Suprapubic skin (tissue), 4 donors: ENCODE results near the gene HRK. TPM values are rescaled to one million over a fixed set of nuclear protein-coding genes. Genes with fewer than 3 reads are reported as not detected.

Source experiments
- DNase-seq, 2 donors: peaks; one replicate each; pipeline ENCODE4 v3.0.0-alpha.2; 2019; ENCODE audit warnings: low spot score in 2 of 2
- H3K27ac ChIP-seq: fragments of 200-600 bp; sonication (generic); one replicate; pipeline ENCODE4 v1.5.1; 2019
- H3K27me3 ChIP-seq: fragments of 200-600 bp; sonication (generic); one replicate; pipeline ENCODE4 v1.5.1; 2019
- H3K36me3 ChIP-seq: fragments of 200-600 bp; sonication (generic); one replicate; pipeline ENCODE4 v1.5.1; 2019
- H3K4me1 ChIP-seq: fragments of 200-600 bp; sonication (generic); one replicate; pipeline ENCODE4 v1.5.1; 2019
- H3K4me3 ChIP-seq: fragments of 200-600 bp; sonication (generic); one replicate; pipeline ENCODE4 v1.5.1; 2019; ENCODE audit warnings: mild to moderate bottlenecking
- H3K9me3 ChIP-seq: fragments of 200-600 bp; sonication (generic); one replicate; pipeline ENCODE4 v1.5.1; 2019
- CTCF ChIP-seq, 2 donors: fragments of 200-600 bp in 1 of 2; fragments of 450-650 bp in 1 of 2; sonication (generic) in 1 of 2; IDR thresholded peaks; one replicate each; pipeline ENCODE4 v1.5.1; 2016 to 2019; ENCODE audit warnings: antibody characterized with exemption in 2 of 2, mild to moderate bottlenecking in 1 of 2, moderate library complexity in 1 of 2
- EP300 ChIP-seq: sonication (generic); formaldehyde crosslinking; IDR thresholded peaks from one replicate; pipeline ENCODE4 v1.6.1; 2017; ENCODE audit warnings: antibody characterized with exemption
- POLR2A ChIP-seq, 2 donors: fragments of 450-650 bp; IDR thresholded peaks; one replicate each; pipeline ENCODE4 v1.6.1; 2017; ENCODE audit warnings: antibody characterized with exemption in 2 of 2, mild to moderate bottlenecking in 2 of 2, moderate library complexity in 2 of 2
- POLR2AphosphoS5 ChIP-seq, 3 donors: sonication (generic); formaldehyde crosslinking; IDR thresholded peaks; one replicate each; pipeline ENCODE4 v1.6.1; 2017; ENCODE audit warnings: antibody characterized with exemption in 3 of 3
- WGBS: methylation state at CpG from one replicate; pipeline ENCODE4 v1.1.5; 2018; 5-methylcytosine and 5-hydroxymethylcytosine counted together
- total RNA-seq, 4 donors: library from RNA; depleted of rRNA; stranded (reverse); fragments of >200 nt; gene quantifications; one replicate each; pipeline ENCODE4 v1.1.0, GENCODE V29; 2016

Gene HRK
- total RNA-seq, 4 donors from 2014 or later: not detected

GRCh38 chr12:116919706-116920485, 38.7 kb upstream of the HRK start:
- Histone ChIP-seq H3K27ac (no peak overlapping the region), H3K4me1 (peaks cover 11% of the 10 kb centered on the region), H3K9me3 (no peaks in the 10 kb centered on the region), H3K36me3 (no peaks in the 10 kb centered on the region), H3K27me3 (no peaks in the 10 kb centered on the region), H3K4me3 (no peak overlapping the region)
- TF ChIP-seq POLR2AphosphoS5 (IDR thresholded peaks at IDR 0.05) (no peak), POLR2A (IDR thresholded peaks at IDR 0.05) (no peak), CTCF (IDR thresholded peaks at IDR 0.05) (no peak), EP300 (no peak)
- DNase-seq: no peak
- WGBS: 70% methylated on average over 6 of the region's 6 CpGs

GRCh38 chr12:116919247-116919661, 38.0 kb upstream of the HRK start:
- 71% methylated on average over 4 of the region's 4 CpGs for WGBS
- no peak for TF ChIP-seq POLR2A (IDR thresholded peaks at IDR 0.05)
- TF ChIP-seq EP300: no peak
- TF ChIP-seq POLR2AphosphoS5 (IDR thresholded peaks at IDR 0.05): no peak
- no peak for TF ChIP-seq CTCF (IDR thresholded peaks at IDR 0.05)
- H3K9me3 ChIP-seq: no peaks in the 10 kb centered on the region

GRCh38 chr12:116918464-116918863, 37.2 kb upstream of the HRK start:
- H3K27ac ChIP-seq: no peak overlapping the region
- H3K36me3 ChIP-seq: no peaks in the 10 kb centered on the region
- H3K4me3 ChIP-seq: no peak overlapping the region
- H3K27me3 ChIP-seq: no peaks in the 10 kb centered on the region
- TF ChIP-seq POLR2A (IDR thresholded peaks at IDR 0.05): no peak
- TF ChIP-seq POLR2AphosphoS5 (IDR thresholded peaks at IDR 0.05): no peak
- TF ChIP-seq CTCF (IDR thresholded peaks at IDR 0.05): no peak
- no peak for TF ChIP-seq EP300
- peaks cover 11% of the 10 kb centered on the region for H3K4me1 ChIP-seq
- no peaks in the 10 kb centered on the region for H3K9me3 ChIP-seq
- 90% methylated on average over 2 of the region's 2 CpGs for WGBS
- no peak for DNase-seq

More at GRCh38 chr12:116919247-116919661, 38.0 kb upstream of the HRK start:
- H3K4me3 ChIP-seq: no peak overlapping the region
- no peaks in the 10 kb centered on the region for H3K36me3 ChIP-seq
- no peak for DNase-seq
- H3K4me1 ChIP-seq: peaks cover 11% of the 10 kb centered on the region
- H3K27me3 ChIP-seq: no peaks in the 10 kb centered on the region
- H3K27ac ChIP-seq: no peak overlapping the region

DNA sequence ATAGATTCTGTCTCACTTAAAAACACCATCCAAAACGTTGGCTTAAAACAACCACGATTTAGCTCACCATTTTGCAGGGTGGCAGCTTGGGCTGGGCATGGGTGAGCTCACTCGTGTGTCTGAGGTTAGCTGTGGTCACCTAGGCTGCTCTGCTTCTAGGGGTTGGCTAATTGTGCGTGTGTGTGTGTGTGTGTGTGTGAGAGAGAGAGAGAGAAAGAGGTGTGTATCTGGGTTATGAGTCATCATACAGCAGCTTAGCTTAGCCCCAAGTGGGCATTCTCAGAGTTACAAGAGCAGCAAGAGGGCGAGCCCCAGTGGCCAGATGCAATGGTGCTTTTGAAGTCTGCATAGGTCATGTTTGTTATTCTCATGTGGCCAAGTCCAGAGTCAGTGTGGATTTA, 35.5 kb upstream of the HRK start:
- 85% methylated on average over 5 of the region's 5 CpGs for WGBS
- no peaks in the 10 kb centered on the region for H3K27me3 ChIP-seq
- H3K9me3 ChIP-seq: no peaks in the 10 kb centered on the region
- no peak overlapping the region for H3K4me3 ChIP-seq
- TF ChIP-seq POLR2A (IDR thresholded peaks at IDR 0.05) (no peak), CTCF (IDR thresholded peaks at IDR 0.05) (no peak), EP300 (no peak), POLR2AphosphoS5 (IDR thresholded peaks at IDR 0.05) (no peak)
- no peaks in the 10 kb centered on the region for H3K36me3 ChIP-seq
- no peak overlapping the region for H3K27ac ChIP-seq
- H3K4me1 ChIP-seq: peaks cover 21% of the 10 kb centered on the region
- no peak for DNase-seq

DNA sequence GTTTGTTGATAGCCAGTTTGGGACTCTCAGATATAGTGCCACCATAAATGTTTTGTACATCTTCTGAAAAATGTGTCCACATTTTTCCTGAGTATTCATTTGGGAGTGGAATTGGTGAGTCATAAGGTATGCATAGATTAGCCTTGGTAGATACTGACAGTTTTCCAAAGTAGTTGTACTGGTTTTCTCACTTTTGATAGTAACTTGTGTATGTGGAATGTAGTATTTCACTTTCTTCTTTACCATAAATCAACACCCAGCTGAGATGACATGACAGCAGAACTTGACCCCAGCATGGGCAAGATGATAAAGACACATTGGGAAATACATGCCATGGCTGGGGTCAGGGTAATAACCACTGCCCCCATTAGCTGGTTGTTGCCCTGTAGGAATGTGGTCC, 34.9 kb upstream of the HRK start:
- H3K4me1 ChIP-seq: peaks cover 27% of the 10 kb centered on the region
- no peak for TF ChIP-seq POLR2AphosphoS5 (IDR thresholded peaks at IDR 0.05)
- no peak for TF ChIP-seq CTCF (IDR thresholded peaks at IDR 0.05)
- no peaks in the 10 kb centered on the region for H3K36me3 ChIP-seq
- no peak overlapping the region for H3K27ac ChIP-seq
- H3K9me3 ChIP-seq: no peaks in the 10 kb centered on the region
- H3K27me3 ChIP-seq: no peaks in the 10 kb centered on the region
- no peak for DNase-seq
- no peak overlapping the region for H3K4me3 ChIP-seq
